Ascending aorta (tissue), 2 donors: Measurements from ENCODE around the gene SLC1A3. TPM values are rescaled to one million over a fixed set of nuclear protein-coding genes. Genes with fewer than 3 reads are reported as not detected.

ENCODE experiments used
- DNase-seq, 2 donors: peaks; one replicate each; pipeline ENCODE4 v3.0.0-alpha.2; 2019; ENCODE audit warnings: low spot score in 2 of 2
- H3K27ac ChIP-seq, 2 donors: fragments of 200-600 bp; sonication (generic); one replicate each; pipeline ENCODE4 v1.5.1; 2016 to 2017; ENCODE audit warnings: mild to moderate bottlenecking in 1 of 2
- H3K27me3 ChIP-seq: fragments of 200-600 bp; sonication (generic); one replicate; pipeline ENCODE4 v1.5.1; 2017
- H3K36me3 ChIP-seq, 2 donors: fragments of 200-600 bp; sonication (generic); one replicate each; pipeline ENCODE4 v1.5.1; 2016
- H3K4me1 ChIP-seq, 2 donors: fragments of 200-600 bp; sonication (generic); one replicate each; pipeline ENCODE4 v1.5.1; 2016 to 2017; ENCODE audit warnings: mild to moderate bottlenecking in 1 of 2
- H3K4me3 ChIP-seq, 2 donors: fragments of 200-600 bp; sonication (generic); one replicate each; pipeline ENCODE4 v1.5.1; 2016 to 2017; ENCODE audit warnings: mild to moderate bottlenecking in 1 of 2
- H3K9me3 ChIP-seq, 2 donors: fragments of 200-600 bp; sonication (generic); one replicate each; pipeline ENCODE4 v1.5.1; 2016
- CTCF ChIP-seq, 3 experiments: fragments of 200-600 bp in 2 of 3; fragments of 450-650 bp in 1 of 3; sonication (generic) in 2 of 3; IDR thresholded peaks; one replicate each; pipeline ENCODE4 v1.5.1; 2016 to 2019; ENCODE audit warnings: antibody characterized with exemption in 3 of 3, mild to moderate bottlenecking in 1 of 3, moderate library complexity in 1 of 3
- intact Hi-C: fragments of 100-400 bp; cut with DNase I; formaldehyde crosslinking; loops from one replicate; pipeline ENCODE4 v1.15.1; 2023
- total RNA-seq: library from RNA; depleted of rRNA; stranded (reverse); fragments of >200 nt; gene quantifications from one replicate; pipeline ENCODE4 v1.1.0, GENCODE V29; 2016

The SLC1A3 gene
- total RNA-seq, 1 donor from 2014 or later: 3.0 TPM

GRCh38 chr5:36637101-36637500 lies 30.7 kb downstream of the SLC1A3 start:
- no peaks in the 10 kb centered on the region for H3K36me3 ChIP-seq
- H3K4me1 ChIP-seq: no peaks in the 10 kb centered on the region
- no peak overlapping the region for H3K27ac ChIP-seq
- no peaks in the 10 kb centered on the region for H3K27me3 ChIP-seq
- TF ChIP-seq CTCF (IDR thresholded peaks at IDR 0.05): no peak
- no peak overlapping the region for H3K4me3 ChIP-seq
- intact Hi-C loops: no loop called here
- no peaks in the 10 kb centered on the region for H3K9me3 ChIP-seq
- DNase-seq: no peak

- no peak for TF ChIP-seq CTCF (IDR thresholded peaks at IDR 0.05)
- H3K9me3 ChIP-seq: no peaks in the 10 kb centered on the region
- no peaks in the 10 kb centered on the region for H3K4me1 ChIP-seq
- H3K27me3 ChIP-seq: no peaks in the 10 kb centered on the region
- H3K4me3 ChIP-seq: no peak overlapping the region
- no peaks in the 10 kb centered on the region for H3K36me3 ChIP-seq
- no peak for DNase-seq
- intact Hi-C loops: no loop called here
- H3K27ac ChIP-seq: no peak overlapping the region
Measured at GRCh38 chr5:36637516-36637915, 31.1 kb downstream of the SLC1A3 start.

- no peaks in the 10 kb centered on the region for H3K36me3 ChIP-seq
- H3K4me3 ChIP-seq: no peak overlapping the region
- no peak for TF ChIP-seq CTCF (IDR thresholded peaks at IDR 0.05)
- no peaks in the 10 kb centered on the region for H3K4me1 ChIP-seq
- intact Hi-C loops: no loop called here
- no peaks in the 10 kb centered on the region for H3K9me3 ChIP-seq
- H3K27ac ChIP-seq: no peak overlapping the region
- H3K27me3 ChIP-seq: no peaks in the 10 kb centered on the region
- DNase-seq: no peak
Measured at GRCh38 chr5:36638056-36638455, 31.6 kb downstream of the SLC1A3 start.

GRCh38 chr5:36640949-36641348 lies 34.5 kb downstream of the SLC1A3 start:
- Histone ChIP-seq H3K4me3 (no peak overlapping the region), H3K27me3 (no peaks in the 10 kb centered on the region), H3K9me3 (no peaks in the 10 kb centered on the region), H3K4me1 (no peaks in the 10 kb centered on the region), H3K27ac (no peak overlapping the region), H3K36me3 (no peaks in the 10 kb centered on the region)
- intact Hi-C loops: no loop called here
- no peak for TF ChIP-seq CTCF (IDR thresholded peaks at IDR 0.05)
- no peak for DNase-seq

- Histone ChIP-seq H3K27ac (no peak overlapping the region), H3K27me3 (no peaks in the 10 kb centered on the region), H3K36me3 (no peaks in the 10 kb centered on the region), H3K9me3 (no peaks in the 10 kb centered on the region), H3K4me3 (no peak overlapping the region), H3K4me1 (no peaks in the 10 kb centered on the region)
- no peak for DNase-seq
- intact Hi-C loops: no loop called here
- TF ChIP-seq CTCF (IDR thresholded peaks at IDR 0.05): no peak
Measured at GRCh38 chr5:36641431-36641830, 35.0 kb downstream of the SLC1A3 start.

GRCh38 chr5:36642089-36642488 lies 35.7 kb downstream of the SLC1A3 start:
- DNase-seq: no peak
- Histone ChIP-seq H3K27ac (no peak overlapping the region), H3K4me3 (no peak overlapping the region), H3K36me3 (no peaks in the 10 kb centered on the region), H3K27me3 (no peaks in the 10 kb centered on the region), H3K4me1 (no peaks in the 10 kb centered on the region), H3K9me3 (no peaks in the 10 kb centered on the region)
- TF ChIP-seq CTCF (IDR thresholded peaks at IDR 0.05): no peak
- intact Hi-C loops: no loop called here
